CD4-positive, alpha-beta T cell treated with Interleukin-15 for 4 hours (primary cell): ENCODE measurements around the gene NIFK.
"Not testable (repeated sequence)": the region's sequence is repeated elsewhere in the genome, so short reads cannot be mapped to it uniquely, and the experiment has no call there.

Experiments used
- DNase-seq: peaks from one replicate; pipeline ENCODE4 v3.0.0-alpha.2; 2020; ENCODE audit warnings: low spot score

Gene NIFK

GRCh38 chr2:121694398-121695170, 42.1 kb downstream of the NIFK start:
- DNase-seq, result no peak

GRCh38 chr2:121690572-121690971, 46.1 kb downstream of the NIFK start:
- DNase-seq, result not testable (repeated sequence)

- DNase-seq, result no peak
Observed at GRCh38 chr2:121690095-121690494, 46.6 kb downstream of the NIFK start.

- DNase-seq, result no peak
Observed at GRCh38 chr2:121689356-121689755, 47.3 kb downstream of the NIFK start.

- no peak for DNase-seq
Observed at GRCh38 chr2:121688820-121689219, 47.9 kb downstream of the NIFK start.

GRCh38 chr2:121686902-121687301, 49.8 kb downstream of the NIFK start:
- no peak for DNase-seq

- no peak for DNase-seq
Observed at GRCh38 chr2:121686218-121686617, 50.5 kb downstream of the NIFK start.

- DNase-seq, result no peak
Observed at GRCh38 chr2:121682396-121683298, 54.0 kb downstream of the NIFK start.

GRCh38 chr2:121677855-121678254, 58.8 kb downstream of the NIFK start:
- no peak for DNase-seq
